Activated CD4-positive, alpha-beta T cell treated with anti-CD3 and anti-CD28 coated beads, Interleukin-2, amount 50 U/mL, for 48 hours (primary cell): ENCODE results near the gene NFILZ.
"Not testable (repeated sequence)": the region's sequence is repeated elsewhere in the genome, so short reads cannot be mapped to it uniquely, and the experiment has no call there.

Source experiments
- DNase-seq, 2 experiments: peaks; one replicate each; pipeline ENCODE4 v3.0.0-alpha.2; 2020

The NFILZ gene

DNA sequence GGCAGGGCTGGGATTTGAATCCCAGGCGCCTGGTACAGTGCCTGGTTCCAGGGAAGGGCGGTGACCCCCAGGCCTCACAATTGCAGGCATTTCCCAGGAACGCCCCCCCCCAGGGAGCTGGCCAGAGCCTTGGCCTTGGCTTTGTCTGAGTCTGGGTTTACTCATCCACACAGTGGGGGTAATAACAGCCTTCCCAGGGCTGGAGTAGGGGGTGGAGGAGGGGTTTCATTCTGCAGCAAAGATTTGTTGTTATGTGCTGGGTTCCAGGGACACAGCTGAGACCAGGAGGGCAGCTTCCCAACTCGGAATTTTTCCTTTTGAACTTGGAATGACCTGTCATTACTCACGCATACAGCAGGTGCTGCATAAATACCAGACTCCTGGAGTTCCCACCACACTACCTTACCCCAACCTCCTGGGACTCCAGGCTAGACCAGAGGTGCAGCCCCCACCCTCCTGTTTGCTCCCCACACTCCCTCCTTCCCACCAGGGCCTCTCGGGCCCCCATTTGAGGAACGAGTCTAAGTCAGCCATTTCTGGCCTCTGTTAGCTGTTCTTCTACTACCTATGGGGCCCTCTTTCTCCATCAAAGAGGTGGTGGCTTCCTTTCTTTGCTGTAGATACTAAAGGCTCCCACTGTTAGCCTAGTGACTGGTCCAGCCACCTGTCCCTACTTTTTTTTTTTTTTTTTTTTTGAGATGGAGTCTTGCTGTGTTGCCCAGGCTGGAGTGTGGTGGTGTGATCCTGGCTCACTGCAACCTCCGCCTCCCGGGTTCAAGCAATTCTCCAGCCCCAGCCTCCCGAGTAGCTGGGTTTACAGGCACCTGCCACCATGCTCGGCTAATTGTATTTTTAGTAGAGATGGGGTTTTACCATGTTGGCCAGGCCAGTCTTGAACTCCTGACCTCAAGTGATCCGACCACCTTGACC, 18.3 kb upstream of the NFILZ start:
- DNase-seq = no peak

DNA sequence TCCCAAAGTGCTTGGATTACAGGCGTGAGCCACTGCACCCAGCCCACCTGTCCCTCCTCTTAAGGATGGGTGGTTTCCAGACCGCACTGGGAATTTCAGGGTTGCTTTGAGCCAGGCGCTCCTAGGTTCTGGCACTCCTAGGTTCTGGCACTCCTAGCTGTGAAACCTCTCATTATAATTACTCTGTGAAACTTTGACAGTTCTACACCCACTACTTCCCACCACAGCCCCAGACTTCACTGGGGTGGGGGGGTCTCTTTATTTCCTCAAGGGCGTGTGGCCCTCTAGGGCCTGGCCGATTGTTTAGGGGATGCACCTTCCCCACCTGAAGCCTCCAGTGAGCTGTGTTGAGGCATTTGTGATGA, 17.6 kb upstream of the NFILZ start:
- DNase-seq = no peak

DNA sequence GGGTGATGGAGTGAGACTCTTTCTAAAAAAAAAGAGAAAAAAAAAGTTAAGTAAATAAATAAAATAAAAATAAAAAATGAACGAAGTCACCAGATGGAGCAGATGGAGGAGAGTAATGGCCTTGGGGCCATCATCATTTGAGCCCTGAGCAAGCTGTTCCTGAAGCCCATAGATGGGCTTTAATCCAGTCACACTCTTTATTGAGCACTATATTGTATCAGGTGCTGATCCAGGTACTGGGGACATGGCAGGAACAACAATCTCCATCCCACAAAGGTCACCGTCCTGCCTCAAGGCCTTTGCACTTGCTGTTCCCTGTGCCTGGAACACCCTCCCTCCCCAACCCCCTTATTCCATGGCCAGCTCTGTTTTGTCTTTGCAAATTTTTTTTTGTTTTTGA, 16.0 kb upstream of the NFILZ start:
- no peak for DNase-seq

DNA sequence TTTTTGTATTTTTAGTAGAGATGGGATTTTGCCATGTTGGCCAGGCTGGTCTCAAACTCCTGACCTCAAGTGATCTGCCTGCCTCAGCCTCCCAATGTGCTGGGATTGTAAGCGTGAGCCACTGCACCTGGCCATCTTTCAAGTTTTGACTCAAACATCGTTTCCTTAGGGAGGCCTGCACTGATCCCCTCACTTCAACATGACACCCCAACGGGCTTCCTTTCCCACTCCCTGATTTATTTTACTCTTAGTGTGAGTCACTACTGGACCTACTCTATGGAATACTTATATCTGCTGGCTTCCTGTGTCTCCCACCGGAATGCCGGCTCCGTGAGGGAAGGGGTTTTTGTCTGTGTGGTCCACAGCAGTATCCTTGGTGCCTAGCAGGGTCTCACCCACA, 15.4 kb upstream of the NFILZ start:
- no peak for DNase-seq

DNA sequence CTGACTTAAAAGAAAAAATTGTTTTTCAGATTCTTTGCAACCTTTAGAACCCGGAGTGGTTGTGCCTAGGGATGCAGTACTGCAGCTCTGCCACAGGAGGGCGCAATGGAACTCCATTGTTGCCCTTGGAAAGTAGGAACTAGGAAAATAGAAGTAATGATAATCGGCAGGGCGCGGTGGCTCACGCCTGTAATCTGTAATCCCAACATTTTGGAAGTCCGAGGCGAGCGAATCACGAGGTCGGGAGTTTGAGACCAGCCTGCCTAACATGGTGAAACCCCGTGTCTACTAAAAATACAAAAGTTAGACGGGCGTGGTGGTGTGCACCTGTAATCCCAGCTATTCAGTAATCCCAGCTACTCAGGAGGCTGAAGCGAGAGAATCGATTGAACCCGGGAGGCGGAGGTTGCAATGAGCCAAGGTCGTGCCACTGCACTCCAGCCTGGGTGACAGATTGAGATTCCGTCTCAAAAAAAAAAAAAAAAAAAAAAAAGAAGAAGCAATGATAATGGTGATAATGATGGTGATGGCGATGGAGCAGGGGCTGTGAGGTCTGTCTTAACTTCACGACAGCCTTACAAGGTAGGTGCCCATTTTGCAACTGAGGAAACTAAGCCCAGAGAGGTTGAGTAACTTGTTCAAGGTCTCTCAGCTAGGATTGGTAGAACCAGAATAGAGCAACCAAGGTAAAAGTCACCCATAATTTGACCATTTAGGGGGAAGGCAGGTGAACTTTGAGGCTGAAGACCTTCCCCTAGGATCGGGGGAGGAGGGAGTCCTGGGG, 14.4 kb upstream of the NFILZ start:
- DNase-seq = peak; percentile 73 to 78

DNA sequence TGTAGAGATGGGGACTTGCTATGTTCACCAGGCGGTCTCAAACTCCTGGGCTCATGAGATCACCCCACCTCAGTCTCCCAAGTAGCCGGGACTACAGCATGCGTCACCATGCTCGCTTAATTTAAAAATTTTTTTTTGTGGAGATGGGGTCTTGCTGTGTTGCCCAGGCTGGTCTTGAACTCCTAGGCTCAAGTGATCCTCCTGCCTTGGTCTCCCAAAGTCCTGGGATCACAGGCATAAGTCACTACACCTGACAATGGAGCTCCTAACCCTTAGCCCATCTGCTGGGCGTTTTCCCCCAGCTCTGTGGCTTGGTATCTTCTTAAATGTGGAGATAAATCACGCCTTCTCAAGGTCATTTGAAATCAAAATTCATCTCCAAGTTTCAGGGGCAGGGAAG, 13.6 kb upstream of the NFILZ start:
- no peak for DNase-seq

DNA sequence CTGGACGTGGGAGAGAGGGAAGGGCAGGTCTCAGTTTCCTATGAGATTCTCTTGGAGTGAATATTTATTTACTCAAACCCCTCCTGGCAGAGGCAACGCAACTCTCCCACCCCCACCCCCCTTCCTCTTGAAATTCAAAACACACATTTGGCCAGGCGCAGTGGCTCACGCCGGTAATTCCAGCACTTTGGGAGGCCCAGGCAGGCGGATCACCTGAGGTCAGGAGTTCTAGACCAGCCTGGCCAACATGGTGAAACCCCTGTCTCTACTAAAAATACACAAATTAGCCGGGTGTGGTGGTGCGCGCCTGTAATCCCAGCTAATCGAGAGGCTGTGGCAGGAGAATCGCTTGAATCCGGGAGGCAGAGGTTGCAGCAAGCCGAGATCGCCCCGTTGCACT, 13.1 kb upstream of the NFILZ start:
- not testable (repeated sequence) for DNase-seq

DNA sequence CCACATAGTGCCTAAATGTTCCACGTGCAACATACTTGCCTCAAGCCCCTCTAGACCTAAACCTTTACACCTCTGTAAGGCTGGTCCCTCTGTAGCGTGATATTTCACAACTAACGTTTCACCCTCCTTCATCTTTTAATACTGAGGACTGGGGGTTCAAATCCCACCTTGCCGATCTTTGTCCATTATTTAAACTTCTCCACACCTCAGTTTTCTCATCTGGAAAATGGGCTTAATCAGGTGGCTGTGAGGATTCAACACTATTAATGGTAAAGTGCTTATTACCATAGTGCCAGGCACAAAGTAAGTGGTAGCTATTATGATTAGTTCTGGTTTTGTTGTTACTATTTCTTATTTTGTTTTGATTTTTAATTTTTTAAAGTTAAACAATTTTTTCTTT, 12.4 kb upstream of the NFILZ start:
- no peak for DNase-seq

DNA sequence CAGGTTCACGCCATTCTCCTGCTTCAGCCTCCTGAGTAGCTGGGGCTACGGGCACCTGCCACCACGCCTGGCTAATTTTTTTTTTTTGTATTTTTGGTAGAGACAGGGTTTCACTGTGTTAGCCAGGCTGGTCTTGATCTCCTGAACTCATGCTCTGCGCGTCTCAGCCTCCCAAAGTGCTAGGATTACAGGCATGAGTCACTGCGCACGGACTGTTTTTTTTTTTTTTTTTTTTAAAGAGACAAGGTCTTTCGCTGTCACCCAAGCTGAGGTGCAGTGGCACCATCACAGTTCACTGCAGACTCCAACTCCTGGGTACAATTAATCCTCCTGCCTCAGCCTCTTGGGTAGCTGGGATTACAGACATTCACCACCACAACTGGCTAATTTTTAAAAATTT, 11.7 kb upstream of the NFILZ start:
- no peak for DNase-seq

DNA sequence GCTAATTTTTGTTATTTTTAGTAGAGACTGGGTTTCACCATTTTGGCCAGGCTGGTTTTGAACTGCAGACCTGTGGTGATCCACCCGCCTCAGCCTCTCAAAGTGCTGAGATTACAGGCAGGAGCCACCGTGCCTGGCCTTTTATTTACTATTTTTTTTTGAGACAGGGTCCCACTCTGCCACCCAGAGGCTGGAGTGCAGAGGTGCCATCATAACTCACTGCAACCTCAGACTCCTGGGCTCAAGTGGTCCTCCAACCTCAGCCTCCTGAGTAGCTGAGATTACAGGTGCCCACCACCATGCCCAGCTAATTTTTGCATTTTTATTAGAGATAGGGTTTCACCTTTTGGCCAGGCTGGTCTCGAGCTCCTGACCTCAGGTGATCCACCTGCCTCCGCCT, 7.5 kb upstream of the NFILZ start:
- DNase-seq = not testable (repeated sequence)

DNA sequence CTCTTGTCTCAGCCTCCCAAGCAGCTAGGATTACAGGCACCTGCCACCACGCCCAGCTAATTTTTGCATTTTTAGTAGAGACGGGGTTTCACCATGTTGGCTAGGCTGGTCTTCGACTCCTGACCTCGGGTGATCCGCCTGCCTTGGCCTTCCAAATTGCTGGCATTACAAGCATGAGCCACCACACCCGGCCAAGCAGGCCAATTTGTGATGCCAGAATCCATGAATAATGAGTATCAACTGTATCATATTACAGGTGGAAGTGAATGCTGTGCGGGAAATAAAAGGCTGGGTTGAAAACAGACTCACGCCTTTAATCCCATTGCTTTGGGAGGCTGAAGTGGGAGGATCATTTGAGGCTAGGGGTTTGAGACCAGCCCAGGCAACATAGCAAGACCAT, 3.6 kb upstream of the NFILZ start:
- no peak for DNase-seq

DNA sequence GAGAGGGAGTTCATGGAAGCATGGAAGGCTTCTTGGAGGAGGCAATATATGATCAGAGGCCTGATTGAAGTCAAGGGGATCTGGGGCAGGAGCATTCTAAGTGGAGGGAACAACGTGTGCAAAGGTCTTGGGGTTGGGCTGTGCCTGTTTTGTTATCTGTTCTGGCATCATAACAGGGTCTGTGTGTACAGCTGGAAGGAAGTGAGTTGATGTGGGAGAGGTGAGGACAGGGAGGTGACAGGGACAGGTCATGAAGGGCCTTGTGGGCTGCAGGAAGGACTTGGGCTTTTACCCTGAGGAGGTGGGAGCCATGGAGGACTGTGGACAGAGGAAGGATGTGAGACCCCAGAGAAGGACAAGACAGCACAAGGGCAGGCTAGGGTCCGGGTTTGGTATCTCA, 1.2 kb upstream of the NFILZ start:
- no peak for DNase-seq

DNA sequence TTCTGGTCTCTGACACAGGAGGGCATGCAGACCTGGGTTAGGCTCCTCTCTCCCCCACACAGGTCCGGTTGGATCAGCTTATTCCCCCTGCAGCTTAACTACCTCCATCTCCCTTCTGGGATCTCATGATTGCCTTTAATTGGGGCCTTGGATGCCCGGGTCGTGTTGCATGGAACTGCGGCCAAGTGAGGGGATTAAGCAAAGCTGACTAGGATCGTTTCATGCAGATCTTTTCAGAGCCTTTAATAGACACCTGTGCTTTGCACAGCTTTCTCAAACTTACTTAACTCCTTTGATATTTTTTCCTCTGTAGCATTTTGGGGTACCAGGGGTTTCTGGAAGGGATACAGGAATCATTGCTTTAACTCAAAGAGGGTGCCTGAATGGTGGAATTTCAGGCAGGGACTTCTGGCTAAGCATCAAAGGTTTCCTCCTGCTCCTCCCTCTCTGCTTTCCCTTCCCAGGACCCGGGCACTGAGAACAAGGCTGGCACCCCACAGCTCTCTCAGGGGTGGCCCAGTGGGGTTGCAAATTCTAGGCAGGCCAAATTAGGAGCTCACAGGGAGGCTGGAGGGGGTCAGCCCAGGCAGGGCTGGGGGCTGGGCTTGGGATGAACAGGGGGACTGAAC, 477 bp downstream of the NFILZ start:
- DNase-seq = no peak

DNA sequence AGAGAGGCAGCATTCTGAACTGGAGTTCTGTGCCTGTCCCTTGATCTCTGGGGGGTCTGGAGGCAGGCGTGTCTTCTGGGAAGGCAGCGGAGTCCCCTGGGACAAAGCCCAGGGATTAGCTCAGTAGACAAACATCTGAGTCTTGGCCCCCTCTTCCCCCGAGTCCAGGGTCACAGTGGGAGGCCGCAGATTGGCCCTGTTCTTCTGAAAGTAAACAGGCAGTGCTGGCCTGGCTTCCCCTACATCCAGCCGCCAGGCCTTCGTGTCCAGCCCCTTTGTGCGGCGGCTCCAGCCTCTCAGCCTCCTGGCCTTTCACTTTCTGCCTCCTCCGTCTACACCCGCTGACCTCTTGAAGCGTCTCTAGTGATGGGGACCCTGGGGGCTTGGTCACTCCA, 989 bp downstream of the NFILZ start:
- no peak for DNase-seq

DNA sequence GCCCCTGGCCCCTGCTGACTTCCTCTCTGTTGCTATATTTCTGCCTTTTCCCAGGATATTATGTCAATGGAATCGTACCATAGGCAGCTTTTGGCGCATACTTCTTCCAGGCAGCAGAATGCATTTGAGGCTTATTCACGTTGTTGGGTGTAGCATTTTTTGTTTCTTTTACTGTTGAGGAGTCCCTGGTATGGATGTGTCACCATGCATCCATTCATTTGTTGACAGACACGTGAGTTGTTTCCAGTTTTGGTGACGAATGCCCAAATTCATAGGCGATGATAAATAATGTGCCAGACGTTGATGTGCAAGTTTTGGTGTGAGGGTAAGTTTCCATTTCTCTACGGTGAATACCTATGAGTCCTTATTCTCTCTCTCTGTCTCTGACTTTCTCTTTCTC, 5.0 kb downstream of the NFILZ start:
- no peak for DNase-seq

DNA sequence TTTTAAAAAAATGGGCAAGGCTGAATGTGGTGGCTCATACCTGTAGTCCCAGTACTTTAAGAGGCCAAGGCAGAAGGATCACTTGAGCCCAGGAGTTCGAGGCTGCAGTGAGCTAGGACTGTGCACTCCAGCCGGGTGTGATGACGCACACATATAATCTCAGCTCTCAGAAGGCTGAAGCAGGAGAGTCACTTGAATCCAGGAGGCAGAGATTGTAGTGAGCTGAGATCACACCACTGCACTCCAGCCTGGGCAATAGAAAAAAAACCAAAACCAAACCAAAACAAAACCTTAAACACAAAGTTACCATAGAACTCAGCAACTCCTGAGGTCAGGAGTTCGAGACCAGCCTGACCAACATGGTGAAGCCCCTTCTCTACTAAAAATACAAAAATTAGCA, 6.6 kb downstream of the NFILZ start:
- DNase-seq = not testable (repeated sequence)

DNA sequence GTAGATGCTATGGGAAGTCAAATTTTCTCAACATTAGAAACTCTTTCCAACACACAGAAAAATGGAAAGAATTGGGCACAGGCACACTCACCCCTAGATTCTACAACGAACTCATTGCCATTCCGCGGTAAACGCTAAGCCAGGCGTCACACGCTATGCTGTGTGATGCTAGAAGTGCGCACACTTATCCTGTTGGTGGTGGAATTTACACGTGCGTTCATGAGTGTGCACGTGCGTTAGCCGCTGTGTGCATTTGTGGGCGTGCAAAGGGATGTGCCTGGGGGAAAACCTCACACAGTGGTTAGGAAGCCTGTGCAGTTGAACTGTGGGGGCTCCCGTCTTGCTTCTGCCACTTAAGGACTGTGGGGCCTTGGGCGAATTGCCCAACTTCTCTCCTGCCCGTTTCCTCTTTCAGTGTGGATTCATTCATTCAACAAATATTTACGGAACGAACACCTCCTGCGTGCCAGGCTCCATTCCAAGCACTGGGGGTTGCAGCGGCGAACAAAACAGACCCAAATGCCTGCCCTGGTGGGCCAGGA, 7.7 kb downstream of the NFILZ start:
- DNase-seq = no peak

DNA sequence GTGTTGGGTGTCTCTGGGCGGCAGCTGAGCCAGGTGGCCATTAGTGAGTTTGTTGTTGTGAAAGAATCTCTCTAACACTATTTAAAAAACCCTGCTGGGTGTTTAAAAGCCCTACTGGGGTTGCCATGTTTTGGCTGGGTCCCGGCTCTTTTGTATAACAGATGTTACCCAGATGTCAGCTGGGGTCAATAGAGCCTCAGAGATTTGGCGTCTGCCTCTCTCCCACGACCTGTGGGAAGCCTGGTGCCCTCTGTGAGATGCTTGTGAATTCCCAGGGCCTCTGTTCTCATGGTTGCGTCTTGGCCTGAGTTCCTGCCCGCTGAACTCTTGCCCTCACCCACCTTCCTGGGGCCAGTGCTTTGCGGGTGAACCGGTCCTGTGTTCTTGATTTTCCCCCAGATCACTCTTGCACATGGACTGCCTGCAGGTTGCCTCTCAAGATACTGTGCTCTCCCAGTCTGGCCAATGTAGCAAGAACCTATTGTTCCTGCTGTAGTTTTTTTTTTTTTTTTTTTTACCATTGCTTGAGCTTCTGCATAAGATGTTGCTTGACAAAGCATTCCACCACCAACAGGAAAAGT, 9.5 kb downstream of the NFILZ start:
- DNase-seq = no peak

DNA sequence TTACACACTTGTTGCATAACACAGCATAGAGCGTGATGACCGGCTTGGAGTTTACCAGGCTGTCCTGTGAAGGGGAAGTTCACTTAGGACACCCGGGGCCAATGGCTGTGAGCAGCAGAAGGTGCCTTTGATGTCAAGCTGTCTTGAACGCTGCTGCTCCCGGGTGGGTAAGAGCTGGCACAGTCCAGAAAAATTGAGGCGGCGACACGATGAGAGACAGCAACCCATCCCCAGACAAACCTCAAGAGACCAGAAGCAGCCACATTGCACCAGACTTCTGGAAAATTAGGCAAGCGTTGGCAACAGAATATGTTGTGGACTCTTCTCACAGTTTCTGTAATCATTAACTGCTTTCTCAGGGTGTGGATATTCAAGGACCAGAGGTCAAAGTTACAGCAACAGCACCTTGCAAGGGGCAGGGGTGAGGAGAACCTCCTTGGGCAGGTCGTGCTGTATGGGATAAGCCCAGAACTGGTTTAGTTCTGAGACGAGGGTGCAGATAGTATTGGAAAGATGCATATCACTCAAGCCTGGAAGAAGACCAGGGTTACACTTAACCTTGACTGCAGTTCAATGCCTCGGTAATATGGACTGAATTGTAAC, 10.1 kb downstream of the NFILZ start:
- no peak for DNase-seq

DNA sequence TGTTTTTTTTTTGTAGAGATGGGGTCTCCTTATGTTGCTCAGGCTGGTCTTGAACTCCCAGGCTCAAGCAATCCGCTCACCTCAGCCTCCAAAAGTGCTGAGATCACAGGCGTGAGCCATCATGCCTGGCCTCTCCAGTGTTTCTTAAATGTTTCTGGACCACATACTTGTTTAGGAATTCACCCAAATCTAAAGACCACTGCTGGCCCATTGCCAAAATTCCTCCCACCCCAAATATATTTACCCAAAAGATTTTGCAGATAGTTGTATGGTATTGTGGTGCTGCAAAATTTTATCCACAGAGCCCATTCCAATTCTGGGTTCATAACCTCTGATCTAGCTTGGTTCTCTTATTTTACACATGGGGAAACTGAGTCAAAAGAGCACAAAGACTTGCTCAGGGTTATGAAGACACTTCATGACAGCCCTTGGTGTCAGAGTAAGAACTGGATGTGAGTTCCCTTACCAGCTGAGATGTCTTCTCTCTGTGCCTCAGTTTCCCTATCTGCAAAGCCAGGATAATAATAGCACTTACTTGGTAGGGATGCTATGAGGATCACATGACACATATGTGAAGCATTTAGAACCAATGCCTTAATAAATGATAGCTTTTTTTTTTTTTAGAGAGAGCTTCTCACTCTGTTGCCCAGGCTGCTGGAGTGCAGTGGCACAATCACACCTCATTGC, 10.9 kb downstream of the NFILZ start:
- DNase-seq = no peak

DNA sequence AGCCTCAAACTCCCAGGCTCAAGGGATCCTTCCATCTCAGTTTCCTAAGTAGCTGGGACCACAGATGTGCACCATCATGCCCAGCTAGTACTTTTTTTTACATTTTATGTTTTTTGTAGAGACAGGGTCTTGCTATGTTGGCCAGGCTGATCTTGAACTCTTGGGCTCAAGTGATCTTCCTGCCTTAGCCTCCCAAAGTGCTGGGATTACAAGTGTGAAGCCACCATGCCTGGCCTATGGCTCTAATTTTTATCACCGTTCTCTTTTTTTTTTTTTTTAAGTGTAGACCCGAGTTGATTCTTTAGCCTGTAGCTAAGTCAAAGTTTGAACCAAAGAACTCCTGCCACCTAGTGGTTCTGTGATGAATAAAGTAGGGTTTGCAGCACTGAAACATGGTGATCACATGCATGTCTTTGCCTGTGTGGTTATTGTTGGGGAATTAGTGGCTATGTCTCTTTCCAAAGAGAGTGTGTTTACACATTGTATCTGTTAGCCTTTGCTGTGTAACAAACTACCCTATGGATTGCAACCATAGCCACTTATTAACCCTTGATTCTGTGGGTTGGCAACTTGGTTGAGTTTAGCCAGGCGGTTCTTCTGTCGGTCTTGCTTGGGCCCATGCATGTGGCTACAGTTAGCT, 11.6 kb downstream of the NFILZ start:
- no peak for DNase-seq

DNA sequence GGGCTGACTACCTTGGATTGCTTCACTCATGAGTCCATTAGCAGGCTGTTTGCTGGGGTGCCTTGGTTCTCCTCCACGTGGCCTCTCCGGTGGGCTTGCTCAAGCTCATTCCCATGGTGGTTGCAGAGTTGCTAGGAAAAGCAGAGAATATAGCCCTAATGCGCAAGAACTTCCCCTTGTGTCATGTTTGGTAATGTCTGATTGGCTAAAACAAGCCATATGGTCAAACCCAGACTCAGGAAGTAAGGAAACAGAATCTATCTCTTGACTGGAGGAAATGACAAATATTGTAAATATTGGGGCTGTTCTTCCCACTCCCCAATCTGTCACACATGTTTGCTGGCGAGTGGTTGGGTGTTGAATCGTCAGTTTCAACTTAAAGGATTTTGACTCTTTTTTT, 12.1 kb downstream of the NFILZ start:
- no peak for DNase-seq
